ENCODE measurements around the gene CMTM5.
"Not testable (repeated sequence)": the region's sequence is repeated elsewhere in the genome, so short reads cannot be mapped to it uniquely, and the experiment has no call there.

The CMTM5 gene

GRCh38 chr14:23377573-23378563 lies 1.0 kb downstream of the CMTM5 start:
- DNase-seq = peak in 1 of 58 donors; percentile 23

- DNase-seq = no peak
These were observed 1.9 kb downstream of the CMTM5 start for GRCh38 chr14:23378612-23379220.

GRCh38 chr14:23379366-23380196 lies 2.7 kb downstream of the CMTM5 start:
- peak in 22 of 58 donors; percentile 4 to 57 (median 26) for DNase-seq

GRCh38 chr14:23380197-23380914 lies 3.5 kb downstream of the CMTM5 start:
- DNase-seq = peak in 10 of 58 donors; percentile 7 to 32 (median 18)

- no peak for DNase-seq
These were observed 4.1 kb downstream of the CMTM5 start for GRCh38 chr14:23380976-23381375.

- no peak for DNase-seq
These were observed 5.0 kb downstream of the CMTM5 start for GRCh38 chr14:23381871-23382270.

- no peak for DNase-seq
These were observed 5.4 kb downstream of the CMTM5 start for GRCh38 chr14:23382276-23382675.

- no peak for DNase-seq
These were observed 6.0 kb downstream of the CMTM5 start for GRCh38 chr14:23382731-23383440.

GRCh38 chr14:23384364-23385080 lies 7.7 kb downstream of the CMTM5 start:
- no peak for DNase-seq

GRCh38 chr14:23385244-23385641 lies 8.4 kb downstream of the CMTM5 start:
- no peak for DNase-seq

- DNase-seq = no peak
These were observed 8.9 kb downstream of the CMTM5 start for GRCh38 chr14:23385642-23386265.

GRCh38 chr14:23386266-23386657 lies 9.4 kb downstream of the CMTM5 start:
- DNase-seq = not testable (repeated sequence)

- no peak for DNase-seq
These were observed 10.2 kb downstream of the CMTM5 start for GRCh38 chr14:23386999-23387398.

GRCh38 chr14:23387916-23388882 lies 11.4 kb downstream of the CMTM5 start:
- no peak for DNase-seq

GRCh38 chr14:23388996-23389395 lies 12.2 kb downstream of the CMTM5 start:
- no peak for DNase-seq

- DNase-seq = no peak
These were observed 12.6 kb downstream of the CMTM5 start for GRCh38 chr14:23389396-23389795.

GRCh38 chr14:23389871-23390270 lies 13.0 kb downstream of the CMTM5 start:
- not testable (repeated sequence) for DNase-seq

- no peak for DNase-seq
These were observed 15.8 kb downstream of the CMTM5 start for GRCh38 chr14:23392613-23393012.
